GM19239 (cell line): ENCODE measurements around the gene PARP1.
"Not testable (repeated sequence)": the region's sequence is repeated elsewhere in the genome, so short reads cannot be mapped to it uniquely, and the experiment has no call there.

Experiments used
- DNase-seq: peaks from one replicate; pipeline ENCODE4 v3.0.0; 2011; ENCODE audit warnings: low spot score; ENCODE audit not compliant: insufficient read length
- FAIRE-seq: peaks from 2 replicates; lab custom pipeline; 2011; peaks lifted over from hg19 to GRCh38; lab: Jason Lieb, UNC

PARP1 gene

GRCh38 chr1:226429858-226430715 is 22.2 kb upstream of the PARP1 start:
- no peak for FAIRE-seq
- DNase-seq: no peak

- FAIRE-seq (no peak), DNase-seq (no peak)
Observed at GRCh38 chr1:226428791-226429461, 21.0 kb upstream of the PARP1 start.

- FAIRE-seq: no peak
- DNase-seq: no peak
Observed at GRCh38 chr1:226428348-226428747, 20.5 kb upstream of the PARP1 start.

- no peak for DNase-seq
- no peak for FAIRE-seq
Observed at GRCh38 chr1:226427131-226427530, 19.2 kb upstream of the PARP1 start.

- DNase-seq: not testable (repeated sequence)
Observed at GRCh38 chr1:226426395-226426794, 18.5 kb upstream of the PARP1 start.

GRCh38 chr1:226425431-226426031 is 17.6 kb upstream of the PARP1 start:
- no peak for DNase-seq
- no peak for FAIRE-seq

More at GRCh38 chr1:226426395-226426794, 18.5 kb upstream of the PARP1 start:
- FAIRE-seq: not testable (repeated sequence)

GRCh38 chr1:226425004-226425378 is 17.1 kb upstream of the PARP1 start:
- DNase-seq (no peak), FAIRE-seq (no peak)

- DNase-seq (no peak), FAIRE-seq (peak; percentile 52)
Observed at GRCh38 chr1:226424221-226425003, 16.5 kb upstream of the PARP1 start.

- DNase-seq (no peak), FAIRE-seq (no peak)
Observed at GRCh38 chr1:226422478-226422877, 14.6 kb upstream of the PARP1 start.

GRCh38 chr1:226420897-226421296 is 13.0 kb upstream of the PARP1 start:
- FAIRE-seq: no peak

GRCh38 chr1:226420328-226420727 is 12.4 kb upstream of the PARP1 start:
- DNase-seq (no peak), FAIRE-seq (no peak)

More at GRCh38 chr1:226420897-226421296, 13.0 kb upstream of the PARP1 start:
- no peak for DNase-seq

- DNase-seq: no peak
- FAIRE-seq: no peak
Observed at GRCh38 chr1:226419284-226420029, 11.6 kb upstream of the PARP1 start.

- no peak for DNase-seq
- FAIRE-seq: no peak
Observed at GRCh38 chr1:226417830-226418546, 10.1 kb upstream of the PARP1 start.

GRCh38 chr1:226417350-226417749 is 9.5 kb upstream of the PARP1 start:
- no peak for DNase-seq

GRCh38 chr1:226414098-226414698 is 6.3 kb upstream of the PARP1 start:
- FAIRE-seq (no peak), DNase-seq (no peak)

More at GRCh38 chr1:226417350-226417749, 9.5 kb upstream of the PARP1 start:
- FAIRE-seq: no peak

- no peak for FAIRE-seq
- no peak for DNase-seq
Observed at GRCh38 chr1:226411619-226412018, 3.7 kb upstream of the PARP1 start.

- FAIRE-seq: no peak
- no peak for DNase-seq
Observed at GRCh38 chr1:226410958-226411357, 3.1 kb upstream of the PARP1 start.

GRCh38 chr1:226409392-226409791 is 1.5 kb upstream of the PARP1 start:
- DNase-seq (no peak), FAIRE-seq (no peak)
